ENCODE results near the gene LTN1. TPM values are rescaled to one million over a fixed set of nuclear protein-coding genes. Genes with fewer than 3 reads are reported as not detected.

LTN1 gene
- total RNA-seq, 2 experiments from 2014 or later, result 25.5 to 26.2 TPM

- ChIA-PET CTCF (no interaction called here), POLR2A (no interaction called here)
These were observed 92.9 kb downstream of the LTN1 start for GRCh38 chr21:28899744-28900143.

GRCh38 chr21:28899220-28899619 lies 93.5 kb downstream of the LTN1 start:
- CTCF ChIA-PET, result no interaction called here

DNA sequence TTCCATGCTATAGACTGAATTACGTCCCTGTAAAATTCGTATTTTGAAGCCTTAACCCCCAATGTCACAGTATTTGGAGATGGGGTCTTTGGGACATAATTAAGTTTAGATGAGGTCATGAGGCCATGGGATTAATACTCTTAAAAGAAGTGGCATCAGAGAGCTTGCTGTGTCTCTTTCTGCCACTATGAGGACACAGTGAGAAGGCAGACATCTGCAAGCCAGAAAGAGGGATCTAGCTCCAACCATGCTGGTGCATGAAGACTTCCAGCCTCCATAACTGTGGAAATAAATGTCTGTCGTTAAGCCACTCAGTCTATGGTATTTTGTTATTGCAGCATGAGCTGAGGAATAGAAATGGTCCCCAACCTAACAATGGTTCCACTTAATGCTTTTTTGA lies 99.0 kb downstream of the LTN1 start:
- ChIA-PET CTCF (no interaction called here), POLR2A (no interaction called here)

More at GRCh38 chr21:28899220-28899619, 93.5 kb downstream of the LTN1 start:
- POLR2A ChIA-PET, result no interaction called here

- ChIA-PET CTCF (no interaction called here), POLR2A (no interaction called here)
These were observed 100.2 kb downstream of the LTN1 start for GRCh38 chr21:28892199-28893111.

- CTCF ChIA-PET, result no interaction called here
- POLR2A ChIA-PET, result no interaction called here
These were observed 106.9 kb downstream of the LTN1 start for GRCh38 chr21:28885853-28886177.

DNA sequence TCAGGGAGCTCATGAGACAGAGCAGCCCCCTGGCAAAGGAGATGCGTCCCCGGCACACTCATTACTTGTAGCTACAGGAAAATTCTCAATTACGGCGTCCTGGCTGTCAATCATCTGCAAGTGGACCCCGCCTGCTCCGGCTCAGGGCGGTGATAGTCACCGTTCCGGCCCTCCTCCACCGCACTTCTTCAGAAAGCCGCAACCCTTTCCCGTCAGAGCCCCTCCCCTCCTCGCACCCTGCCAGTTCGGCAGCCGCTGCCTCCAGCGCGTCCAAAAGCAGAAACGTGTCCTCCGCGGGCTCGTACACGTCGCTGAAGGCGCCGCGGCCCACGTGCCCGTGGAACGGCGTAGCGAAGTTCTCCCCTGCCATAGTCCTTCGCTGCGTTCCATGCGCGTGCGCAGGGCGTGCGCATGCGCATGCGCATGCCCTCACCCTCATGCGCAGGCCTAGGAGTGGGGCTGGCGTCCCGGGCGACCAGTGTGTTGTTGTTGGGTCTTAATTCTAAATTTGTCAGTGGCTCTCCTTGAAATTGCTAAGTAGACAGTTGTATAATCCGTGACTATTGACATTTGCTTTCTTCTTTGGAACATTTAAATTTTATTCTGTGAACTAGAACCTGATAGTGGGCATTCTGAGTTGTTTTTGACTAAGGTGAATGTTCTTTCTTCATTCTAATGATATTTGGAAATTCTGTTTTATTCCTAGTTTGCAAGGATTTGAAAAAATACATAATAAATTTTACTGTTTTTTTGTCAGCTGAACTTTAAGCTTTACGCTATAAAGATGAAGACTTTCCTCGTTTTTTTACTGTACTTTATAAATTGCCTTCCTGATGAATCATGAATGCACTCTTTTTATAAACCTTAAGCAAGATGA lies 107.5 kb downstream of the LTN1 start:
- POLR2A ChIA-PET, result no interaction called here
- CTCF ChIA-PET, result interaction anchor here (1.0 kb wide), 1 partner anchor 140 kb away, joined by 3 read pairs; no protein-coding TSS in a partner anchor

GRCh38 chr21:28884481-28884880 lies 108.2 kb downstream of the LTN1 start:
- ChIA-PET CTCF (interaction anchor here (0.8 to 1.0 kb wide), 2 partner anchors 21 to 139 kb away, joined by 3 read pairs; no protein-coding TSS in a partner anchor), POLR2A (no interaction called here)

- POLR2A ChIA-PET, result no interaction called here
These were observed 108.7 kb downstream of the LTN1 start for GRCh38 chr21:28883931-28884330.

GRCh38 chr21:28882345-28882744 lies 110.3 kb downstream of the LTN1 start:
- POLR2A ChIA-PET, result no interaction called here
- CTCF ChIA-PET, result interaction anchor here (1.4 kb wide), 1 partner anchor 24 kb away, joined by 3 read pairs; no protein-coding TSS in a partner anchor

More at GRCh38 chr21:28883931-28884330, 108.7 kb downstream of the LTN1 start:
- CTCF ChIA-PET, result interaction anchor here (0.8 to 1.0 kb wide), 2 partner anchors 20 to 138 kb away, joined by 3 read pairs; no protein-coding TSS in a partner anchor

Other genes with a start within 250 kb of the LTN1 start
- gene RWDD2B, start 26.5 kb upstream of the LTN1 start, total RNA-seq, result 10 to 100 TPM; 19.0 to 19.1 TPM
- gene USP16, start 31.8 kb upstream of the LTN1 start, total RNA-seq, result 10 to 100 TPM; 51.8 to 52.5 TPM
- 100 to 1,000 TPM; 422 to 447 TPM for gene CCT8, start 80.8 kb upstream of the LTN1 start, total RNA-seq
- 1 to 10 TPM; 4.3 to 5.5 TPM for gene MAP3K7CL, start 137.8 kb upstream of the LTN1 start, total RNA-seq